ENCODE measurements around the gene DHDH.
A peak's percentile ranks its signal among the peaks of the same experiment; 100 is the strongest.
"Not testable (repeated sequence)": the region's sequence is repeated elsewhere in the genome, so short reads cannot be mapped to it uniquely, and the experiment has no call there.

Gene DHDH

GRCh38 chr19:48918071-48918470, 15.4 kb upstream of the DHDH start:
- no peak for DNase-seq

- DNase-seq = peak in 1 of 2 experiments; percentile 8
These were observed 14.7 kb upstream of the DHDH start for GRCh38 chr19:48918801-48919247.

DNA sequence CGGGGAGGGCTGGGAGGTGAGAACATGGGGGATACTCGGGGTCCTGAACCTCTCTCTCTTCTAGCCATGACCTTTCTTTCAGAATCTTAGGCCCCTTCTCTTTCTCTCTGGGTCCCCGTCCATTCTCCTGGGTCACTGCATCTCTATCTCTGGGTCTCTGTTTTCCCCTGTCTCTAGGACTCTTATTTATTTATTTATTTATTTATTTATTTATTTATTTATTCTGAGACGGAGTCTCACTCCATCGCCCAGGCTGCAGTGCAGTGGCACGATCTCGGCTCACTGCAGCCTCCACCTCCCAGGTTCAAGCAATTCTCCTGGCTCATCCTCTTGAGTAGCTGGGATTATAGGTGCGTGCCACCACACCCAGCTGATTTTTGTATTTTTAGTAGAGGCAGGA, 14.2 kb upstream of the DHDH start:
- DNase-seq = not testable (repeated sequence)

- no peak for DNase-seq
These were observed 12.6 kb upstream of the DHDH start for GRCh38 chr19:48920949-48921348.

- no peak for DNase-seq
These were observed 11.6 kb upstream of the DHDH start for GRCh38 chr19:48921721-48922500.

GRCh38 chr19:48922548-48923490, 10.7 kb upstream of the DHDH start:
- no peak for DNase-seq

GRCh38 chr19:48925240-48925843, 8.2 kb upstream of the DHDH start:
- no peak for DNase-seq

DNA sequence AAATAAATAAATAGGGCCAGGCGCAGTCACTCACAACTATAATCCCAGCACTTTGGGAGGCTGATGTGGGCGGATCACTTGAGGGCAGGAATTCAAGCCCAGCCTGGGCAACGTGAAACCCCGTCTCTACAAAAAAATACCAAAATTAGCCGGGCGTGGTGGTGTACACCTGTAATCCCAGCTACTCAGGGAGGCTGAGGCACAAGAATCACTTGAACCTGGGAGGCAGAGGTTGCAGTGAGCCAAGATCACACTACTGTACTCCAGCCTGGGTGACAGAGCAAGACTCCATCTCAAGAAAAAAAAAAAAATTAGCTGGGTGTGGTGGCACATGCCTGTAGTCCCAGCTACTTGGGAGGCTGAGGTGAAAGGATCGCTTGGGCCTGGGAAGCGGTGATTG, 7.6 kb upstream of the DHDH start:
- not testable (repeated sequence) for DNase-seq

GRCh38 chr19:48926909-48927308, 6.6 kb upstream of the DHDH start:
- peak in 1 of 2 experiments; percentile 26 for DNase-seq

DNA sequence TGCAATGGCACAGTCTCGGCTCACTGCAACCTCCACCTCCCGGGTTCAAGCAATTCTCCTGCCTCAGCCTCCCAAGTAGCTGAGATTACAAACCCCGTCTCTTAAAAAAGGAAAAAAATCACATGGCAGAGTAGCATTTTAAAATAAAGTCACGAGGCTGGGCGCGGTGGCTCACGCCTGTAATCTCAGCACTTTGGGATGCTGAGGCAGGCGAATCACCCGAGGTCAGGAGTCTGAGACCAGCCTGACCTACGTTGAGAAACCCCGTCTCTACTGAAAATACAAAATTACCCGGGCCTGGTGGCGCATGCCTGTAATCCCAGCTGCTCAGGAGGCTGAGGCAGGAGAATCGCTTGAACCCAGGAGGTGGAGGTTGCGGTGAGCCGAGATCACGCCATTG, 5.8 kb upstream of the DHDH start:
- DNase-seq = not testable (repeated sequence)

DNA sequence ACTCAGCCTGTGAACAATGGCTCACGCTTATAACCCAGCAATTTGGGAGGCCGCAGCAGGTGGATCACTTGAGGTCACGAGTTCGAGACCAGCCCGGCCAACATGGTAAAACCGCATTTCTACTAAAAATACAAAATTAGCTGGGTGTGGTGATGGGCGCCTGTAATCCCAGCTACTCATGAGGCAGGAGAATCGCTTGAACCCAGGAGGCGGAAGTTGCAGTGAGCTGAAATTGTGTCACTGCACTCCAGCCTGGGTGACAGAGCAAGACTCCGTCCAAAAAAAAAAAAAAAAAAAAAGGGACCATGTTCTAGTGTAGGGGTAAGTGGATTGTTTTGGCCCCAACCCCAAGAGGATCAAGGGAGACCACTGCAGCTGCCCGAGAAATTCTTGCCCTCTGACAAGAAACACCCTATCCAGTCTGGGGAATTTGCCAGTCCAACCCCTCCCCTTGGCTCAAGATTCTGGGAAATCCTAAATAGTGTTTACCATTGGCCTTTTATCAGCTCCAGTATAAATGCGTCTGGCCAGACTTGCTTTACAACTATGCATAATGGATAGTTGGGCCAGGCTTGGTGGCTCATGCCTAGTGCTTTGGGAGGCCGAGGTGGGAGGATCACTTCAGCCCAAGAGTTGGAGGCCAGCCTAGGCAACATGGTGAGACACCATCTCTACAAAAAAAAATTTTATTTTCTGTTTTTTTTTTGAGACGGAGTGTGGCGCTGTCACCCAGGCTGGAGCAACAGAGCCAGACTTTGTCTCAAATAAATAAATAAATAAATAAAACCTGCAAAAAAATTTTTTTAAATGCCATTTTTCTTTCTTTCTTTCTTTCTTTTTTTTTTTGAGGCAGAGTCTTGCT, 5.1 kb upstream of the DHDH start:
- DNase-seq = no peak

- DNase-seq = no peak
These were observed 1.3 kb downstream of the DHDH start for GRCh38 chr19:48934837-48935236.

GRCh38 chr19:48935864-48936263, 2.4 kb downstream of the DHDH start:
- DNase-seq = no peak

GRCh38 chr19:48938256-48938655, 4.8 kb downstream of the DHDH start:
- DNase-seq = no peak

DNA sequence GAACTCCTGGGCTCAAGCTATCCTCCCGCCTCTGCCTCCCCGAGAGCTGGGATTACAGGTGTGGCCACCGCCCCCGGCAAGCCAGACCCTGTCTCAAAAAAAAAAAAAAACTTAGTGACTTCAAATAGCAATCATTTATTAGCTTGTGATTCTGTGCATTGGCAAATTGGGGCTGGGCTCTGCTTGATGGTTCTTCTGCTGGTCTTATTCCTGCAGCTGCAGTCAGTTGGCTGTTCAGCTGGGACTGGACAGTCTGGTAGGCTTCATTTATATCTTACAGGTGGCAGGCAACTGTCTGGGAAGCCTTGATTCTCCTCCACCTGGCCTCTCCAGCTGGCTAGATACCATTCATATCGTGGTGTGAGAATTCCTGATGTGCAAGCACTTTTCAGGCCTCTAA, 7.4 kb downstream of the DHDH start:
- no peak for DNase-seq

GRCh38 chr19:48943081-48943480, 9.6 kb downstream of the DHDH start:
- no peak for DNase-seq

- DNase-seq = no peak
These were observed 11.9 kb downstream of the DHDH start for GRCh38 chr19:48945415-48945814.

DNA sequence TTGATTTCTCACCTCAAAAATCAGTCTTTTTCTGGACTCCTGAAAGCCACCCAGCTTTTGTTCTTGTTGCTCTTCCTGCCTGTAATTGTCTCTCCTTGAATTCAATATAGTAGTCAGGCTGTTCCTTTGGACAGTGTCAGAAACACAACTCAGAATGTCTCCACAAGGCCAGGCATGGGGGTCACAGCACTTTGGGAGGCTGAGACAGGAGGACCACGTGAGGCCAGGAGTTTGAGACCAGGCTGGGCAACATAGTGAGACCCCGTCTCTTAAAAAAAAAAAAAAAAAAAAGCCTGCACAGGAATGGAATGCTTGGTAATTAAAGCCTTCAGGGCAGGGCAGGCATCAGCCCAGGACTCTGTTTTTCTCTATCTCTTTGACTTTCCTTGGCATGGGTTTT, 12.3 kb downstream of the DHDH start:
- DNase-seq = no peak

GRCh38 chr19:48946463-48947257, 13.2 kb downstream of the DHDH start:
- DNase-seq = no peak

GRCh38 chr19:48947258-48947542, 13.7 kb downstream of the DHDH start:
- DNase-seq = no peak

GRCh38 chr19:48950159-48950558, 16.7 kb downstream of the DHDH start:
- no peak for DNase-seq

All from SW 1271 (cell line).